HG03139 (cell line): Measurements from ENCODE around the gene CDC42EP4.

Experiments
- ATAC-seq: cut with Tn5 transposase; IDR thresholded peaks from one replicate; pipeline ENCODE4 v1.9.1; 2021; ENCODE audit not compliant: unreplicated experiment

Gene CDC42EP4

GRCh38 chr17:73301369-73301768 lies 10.4 kb downstream of the CDC42EP4 start:
- ATAC-seq: no peak

GRCh38 chr17:73300392-73300791 lies 11.4 kb downstream of the CDC42EP4 start:
- ATAC-seq: no peak

- ATAC-seq: no peak
Observed at GRCh38 chr17:73297934-73298861, 13.6 kb downstream of the CDC42EP4 start.

GRCh38 chr17:73293480-73293911 lies 18.3 kb downstream of the CDC42EP4 start:
- no peak for ATAC-seq

- ATAC-seq: no peak
Observed at GRCh38 chr17:73293031-73293430, 18.8 kb downstream of the CDC42EP4 start.

- ATAC-seq: no peak
Observed at GRCh38 chr17:73292031-73292531, 19.7 kb downstream of the CDC42EP4 start.

GRCh38 chr17:73291260-73291801 lies 20.5 kb downstream of the CDC42EP4 start:
- ATAC-seq: peak; percentile 84

- peak; percentile 37 for ATAC-seq
Observed at GRCh38 chr17:73290399-73291259, 21.2 kb downstream of the CDC42EP4 start.

GRCh38 chr17:73289549-73290254 lies 22.1 kb downstream of the CDC42EP4 start:
- ATAC-seq: no peak

GRCh38 chr17:73288534-73289302 lies 23.1 kb downstream of the CDC42EP4 start:
- no peak for ATAC-seq

GRCh38 chr17:73286863-73287296 lies 24.9 kb downstream of the CDC42EP4 start:
- ATAC-seq: no peak

- ATAC-seq: no peak
Observed at GRCh38 chr17:73285916-73286862, 25.6 kb downstream of the CDC42EP4 start.

- no peak for ATAC-seq
Observed at GRCh38 chr17:73285603-73285908, 26.2 kb downstream of the CDC42EP4 start.

GRCh38 chr17:73284906-73285602 lies 26.7 kb downstream of the CDC42EP4 start:
- no peak for ATAC-seq

GRCh38 chr17:73284354-73284753 lies 27.4 kb downstream of the CDC42EP4 start:
- no peak for ATAC-seq

GRCh38 chr17:73283841-73284282 lies 27.9 kb downstream of the CDC42EP4 start:
- no peak for ATAC-seq

- no peak for ATAC-seq
Observed at GRCh38 chr17:73283250-73283649, 28.6 kb downstream of the CDC42EP4 start.

- ATAC-seq: no peak
Observed at GRCh38 chr17:73282629-73283028, 29.2 kb downstream of the CDC42EP4 start.
